NCI-H1930 (cell line): ENCODE data around the gene LINC01488.

Source experiments
- DNase-seq, 2 experiments: peaks; one replicate each; lab custom pipeline; 2025; lab: John Stamatoyannopoulos, UW

LINC01488 gene

DNA sequence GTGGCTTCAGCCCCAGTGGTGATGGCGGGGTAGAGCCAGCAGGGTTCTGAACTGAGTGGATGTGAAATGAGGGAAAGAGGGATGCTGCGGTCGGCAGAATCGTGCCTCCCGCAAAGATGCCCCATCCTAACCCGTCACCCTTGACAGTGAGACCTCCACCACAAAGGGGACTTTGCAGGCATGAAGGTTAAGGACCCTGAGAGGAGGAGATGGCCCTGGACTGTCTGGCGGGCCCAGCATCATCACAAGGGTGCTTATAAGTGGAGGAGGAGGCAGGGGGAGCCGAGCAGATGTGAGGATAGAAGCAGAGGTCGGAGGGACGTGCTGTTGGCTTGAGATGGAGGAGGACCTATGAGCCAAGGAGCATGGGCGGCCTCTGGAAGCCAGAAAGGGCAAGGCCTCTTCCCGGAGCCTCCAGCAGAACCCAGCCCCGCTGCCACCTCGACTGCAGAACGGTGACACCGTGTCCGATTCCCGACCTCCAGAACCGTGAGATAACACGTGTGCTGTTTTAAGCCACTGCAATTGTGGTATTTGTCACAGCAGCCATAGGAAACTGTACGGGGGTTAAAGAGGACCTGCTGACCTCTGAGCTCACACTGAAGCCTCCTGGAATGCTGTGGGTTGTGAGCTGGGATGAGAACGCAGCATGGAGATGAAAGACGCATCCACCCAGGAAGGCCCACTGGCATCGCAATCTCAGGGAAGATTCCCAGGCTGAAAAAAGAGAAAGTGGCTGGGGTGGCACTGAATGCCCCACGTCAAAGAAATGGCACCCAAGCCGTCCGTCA lies 10.9 kb downstream of the LINC01488 start:
- no peak for DNase-seq

- DNase-seq = no peak
Observed at GRCh38 chr11:69493931-69494821, 12.7 kb downstream of the LINC01488 start.

GRCh38 chr11:69494851-69495250 lies 13.4 kb downstream of the LINC01488 start:
- DNase-seq = no peak

- DNase-seq = no peak
Observed at GRCh38 chr11:69495441-69496201, 14.2 kb downstream of the LINC01488 start.

DNA sequence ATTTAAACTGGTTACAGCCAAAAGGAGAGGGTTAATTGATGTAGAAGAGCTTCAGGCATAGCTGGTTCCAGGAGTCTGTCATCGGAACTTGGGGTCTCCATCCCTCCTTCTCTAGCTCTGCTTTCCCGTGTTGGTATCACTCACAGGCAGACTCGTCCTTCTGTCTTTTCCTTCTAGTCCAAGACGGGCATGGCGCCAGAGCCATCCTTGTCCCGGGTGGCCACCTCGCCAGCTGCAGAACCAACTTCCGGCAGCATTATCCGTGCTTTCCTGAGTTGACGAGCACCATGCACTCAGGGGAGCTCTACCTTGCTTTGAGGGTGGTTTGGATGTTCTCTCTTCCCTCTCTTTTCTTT lies 14.7 kb downstream of the LINC01488 start:
- no peak for DNase-seq

- DNase-seq = no peak
Observed at GRCh38 chr11:69496631-69497220, 15.3 kb downstream of the LINC01488 start.

GRCh38 chr11:69497221-69497787 lies 15.8 kb downstream of the LINC01488 start:
- no peak for DNase-seq

- no peak for DNase-seq
Observed at GRCh38 chr11:69498614-69499175, 17.2 kb downstream of the LINC01488 start.

DNA sequence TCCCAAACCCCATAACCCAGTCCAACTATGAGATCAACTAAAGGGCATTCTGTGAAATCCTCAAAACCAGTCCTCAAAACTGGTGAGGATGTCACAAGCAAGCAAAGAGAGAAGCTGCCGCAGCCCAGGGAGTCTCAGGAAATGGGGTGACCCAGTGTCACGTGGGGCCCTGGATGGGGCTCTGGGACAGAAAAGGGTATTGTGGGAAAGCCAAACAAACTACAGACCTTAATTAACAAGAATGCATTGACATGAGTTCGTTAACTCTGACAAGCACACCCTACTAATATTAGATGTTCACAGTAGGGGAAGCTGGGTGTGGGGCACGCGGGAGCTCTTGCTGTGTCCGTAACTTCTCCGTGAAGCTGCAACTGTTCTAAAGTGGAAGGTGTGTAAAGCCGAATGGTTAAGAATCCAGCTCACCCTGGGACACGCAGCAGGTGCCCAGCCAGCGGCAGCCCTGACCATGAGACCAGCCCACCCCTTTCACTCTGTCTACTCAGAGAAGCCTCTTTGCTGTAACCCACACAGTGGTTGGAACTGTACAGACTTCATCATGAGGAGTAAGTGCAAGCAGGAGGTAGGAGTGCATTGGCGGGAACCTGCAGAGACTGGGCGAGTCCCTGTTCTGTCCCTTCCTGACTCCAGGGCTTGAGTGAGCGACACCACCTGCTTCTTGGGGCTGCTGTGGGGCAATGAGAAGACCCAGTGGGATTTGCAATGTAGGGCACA lies 17.9 kb downstream of the LINC01488 start:
- DNase-seq = no peak

- DNase-seq = no peak
Observed at GRCh38 chr11:69499918-69500284, 18.4 kb downstream of the LINC01488 start.

- DNase-seq = no peak
Observed at GRCh38 chr11:69500285-69501120, 19.0 kb downstream of the LINC01488 start.

DNA sequence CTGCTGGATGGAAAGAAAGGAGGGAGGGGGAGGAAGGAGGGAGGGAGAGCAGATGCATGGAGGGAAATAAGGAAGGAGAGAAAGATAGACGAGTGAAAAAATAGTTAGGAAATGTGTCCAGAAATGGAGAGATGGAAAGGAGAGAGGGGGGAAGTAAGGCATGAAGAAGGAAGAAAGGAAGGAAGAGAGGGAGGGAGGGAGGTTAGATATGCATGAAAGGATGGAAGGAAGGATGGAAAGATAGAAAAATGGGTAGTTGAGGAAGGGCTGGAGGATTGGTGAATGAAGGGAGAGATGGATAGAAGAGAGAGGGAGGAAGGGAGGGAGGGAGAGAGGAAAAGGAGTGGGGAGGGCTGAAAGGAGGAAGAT lies 19.6 kb downstream of the LINC01488 start:
- no peak for DNase-seq

DNA sequence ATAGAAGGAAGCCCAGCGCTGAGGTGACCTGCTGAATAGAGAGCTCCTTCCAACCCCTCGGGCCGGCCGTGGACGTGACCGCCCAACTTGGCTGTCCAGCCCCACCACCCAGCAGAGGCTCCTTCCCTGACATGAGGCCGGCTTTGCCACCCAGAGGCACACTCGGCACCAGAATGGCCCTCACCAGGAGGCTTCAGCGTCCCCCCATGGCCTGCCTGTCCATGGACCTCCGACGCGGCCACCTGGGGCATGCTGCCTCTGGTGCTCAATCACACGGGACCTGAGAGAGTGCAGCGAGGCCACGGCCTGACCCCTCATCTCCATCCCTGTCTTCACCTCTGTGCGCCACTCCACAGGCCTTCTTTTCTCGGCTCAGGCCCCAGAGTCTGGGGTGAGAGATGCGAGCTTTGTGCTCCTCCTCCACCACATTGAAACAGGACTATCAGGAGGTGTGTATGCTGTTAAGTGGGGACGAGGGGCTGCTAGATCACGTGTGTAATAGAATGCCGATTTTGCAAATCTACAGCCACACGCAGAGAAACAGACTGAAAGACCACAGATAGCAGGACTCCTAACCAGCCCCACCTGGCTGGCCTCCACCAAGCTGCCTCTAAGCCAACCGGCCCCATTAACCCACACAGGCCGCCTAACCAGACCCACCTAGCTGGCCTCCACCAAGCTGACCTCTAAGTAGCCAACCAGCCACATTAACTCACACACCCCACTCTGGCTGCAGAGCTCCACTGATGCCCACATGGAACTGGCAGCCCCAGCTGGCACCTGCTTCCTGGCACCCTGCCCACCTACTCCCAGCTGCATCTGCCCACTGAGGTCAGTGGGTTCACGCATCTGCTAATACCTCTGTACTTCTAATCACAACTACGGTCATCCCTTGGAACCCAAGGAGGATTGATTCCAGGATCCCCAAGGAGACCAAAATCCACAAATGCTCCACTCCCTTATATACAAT lies 20.7 kb downstream of the LINC01488 start:
- DNase-seq = no peak

- no peak for DNase-seq
Observed at GRCh38 chr11:69504127-69504526, 22.7 kb downstream of the LINC01488 start.

GRCh38 chr11:69504576-69505335 lies 23.3 kb downstream of the LINC01488 start:
- DNase-seq = no peak

- no peak for DNase-seq
Observed at GRCh38 chr11:69508974-69509373, 27.5 kb downstream of the LINC01488 start.

GRCh38 chr11:69509381-69509780 lies 27.9 kb downstream of the LINC01488 start:
- no peak for DNase-seq

- no peak for DNase-seq
Observed at GRCh38 chr11:69509846-69510390, 28.5 kb downstream of the LINC01488 start.
